Omental fat pad (tissue), 4 donors: ENCODE measurements around the gene SPDL1. TPM values are rescaled to one million over a fixed set of nuclear protein-coding genes. Genes with fewer than 3 reads are reported as not detected.

ENCODE experiments used
- ATAC-seq: fragments of 150-250 bp; one replicate; pipeline ENCODE4 v1.9.1; 2016; ENCODE audit warnings: mild to moderate bottlenecking, moderate library complexity; ENCODE audit not compliant: low FRiP score
- DNase-seq: peaks from one replicate; pipeline ENCODE4 v3.0.0-alpha.2; 2019; ENCODE audit warnings: low spot score
- total RNA-seq, 4 donors: library from RNA; depleted of rRNA; stranded (reverse); fragments of >200 nt; gene quantifications; one replicate each; pipeline ENCODE4 v1.1.0, GENCODE V29; 2016
- TF ChIP-seq, protein P1 (sequence below), 3 donors: fragments of 450-650 bp; IDR thresholded peaks; one replicate each; pipeline ENCODE4 v1.5.1; 2016 to 2017; ENCODE audit warnings: antibody characterized with exemption in 3 of 3, mild to moderate bottlenecking in 3 of 3, moderate library complexity in 2 of 3

The SPDL1 gene
- total RNA-seq, 4 donors from 2014 or later: 5.8 to 16.1 (median 6.3) TPM

- TF ChIP-seq, protein P1, sequence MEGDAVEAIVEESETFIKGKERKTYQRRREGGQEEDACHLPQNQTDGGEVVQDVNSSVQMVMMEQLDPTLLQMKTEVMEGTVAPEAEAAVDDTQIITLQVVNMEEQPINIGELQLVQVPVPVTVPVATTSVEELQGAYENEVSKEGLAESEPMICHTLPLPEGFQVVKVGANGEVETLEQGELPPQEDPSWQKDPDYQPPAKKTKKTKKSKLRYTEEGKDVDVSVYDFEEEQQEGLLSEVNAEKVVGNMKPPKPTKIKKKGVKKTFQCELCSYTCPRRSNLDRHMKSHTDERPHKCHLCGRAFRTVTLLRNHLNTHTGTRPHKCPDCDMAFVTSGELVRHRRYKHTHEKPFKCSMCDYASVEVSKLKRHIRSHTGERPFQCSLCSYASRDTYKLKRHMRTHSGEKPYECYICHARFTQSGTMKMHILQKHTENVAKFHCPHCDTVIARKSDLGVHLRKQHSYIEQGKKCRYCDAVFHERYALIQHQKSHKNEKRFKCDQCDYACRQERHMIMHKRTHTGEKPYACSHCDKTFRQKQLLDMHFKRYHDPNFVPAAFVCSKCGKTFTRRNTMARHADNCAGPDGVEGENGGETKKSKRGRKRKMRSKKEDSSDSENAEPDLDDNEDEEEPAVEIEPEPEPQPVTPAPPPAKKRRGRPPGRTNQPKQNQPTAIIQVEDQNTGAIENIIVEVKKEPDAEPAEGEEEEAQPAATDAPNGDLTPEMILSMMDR (IDR thresholded peaks at IDR 0.05): no peak
- no peak for DNase-seq
- no peak for ATAC-seq
Observed at GRCh38 chr5:169583101-169583423, 511 bp upstream of the SPDL1 start.

DNA sequence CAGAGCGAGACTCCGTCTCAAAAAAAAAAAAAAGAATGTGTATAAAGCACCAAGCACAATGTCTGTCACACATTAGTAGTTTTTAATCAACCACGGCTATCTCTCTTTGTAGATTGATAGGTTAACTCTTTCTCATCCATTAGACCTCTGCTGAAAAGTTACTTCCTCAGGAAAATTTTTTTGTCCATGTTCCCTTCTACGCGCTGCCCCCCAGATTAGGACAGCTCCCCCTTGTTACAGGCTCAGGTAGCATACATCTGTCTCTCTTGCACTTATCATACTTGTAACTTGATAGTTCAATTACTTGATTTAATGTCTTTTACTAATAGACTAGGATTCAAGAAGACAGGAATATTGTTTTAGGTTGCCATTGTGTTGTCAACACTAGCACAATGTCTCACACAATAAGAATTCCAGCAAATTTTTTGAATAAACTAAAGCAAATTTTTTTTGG, 1.5 kb downstream of the SPDL1 start:
- DNase-seq (no peak), ATAC-seq (no peak)
- TF ChIP-seq, protein P1 (IDR thresholded peaks at IDR 0.05): no peak

GRCh38 chr5:169590602-169591001, 7.0 kb downstream of the SPDL1 start:
- no peak for ATAC-seq
- TF ChIP-seq, protein P1 (IDR thresholded peaks at IDR 0.05): no peak

DNA sequence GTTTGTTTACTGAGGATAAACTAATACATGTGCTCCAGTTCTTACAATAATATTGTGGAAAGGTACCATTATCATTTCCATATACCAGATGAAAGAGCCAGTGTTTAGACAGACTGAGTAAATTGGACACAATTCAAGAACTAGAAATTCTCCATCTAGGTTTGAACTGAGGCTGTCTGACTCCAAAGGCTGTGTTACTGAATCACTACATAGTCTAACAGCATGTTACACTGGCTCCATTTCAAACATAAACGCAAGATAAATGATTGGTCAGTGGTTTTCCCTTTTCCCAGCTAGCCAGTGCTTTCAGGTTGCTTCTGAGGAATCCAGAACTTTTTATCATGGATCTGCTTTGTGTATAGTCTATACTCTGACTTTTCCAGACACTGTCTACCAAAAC, 8.1 kb downstream of the SPDL1 start:
- DNase-seq: no peak
- TF ChIP-seq, protein P1 (IDR thresholded peaks at IDR 0.05): no peak
- no peak for ATAC-seq

More at GRCh38 chr5:169590602-169591001, 7.0 kb downstream of the SPDL1 start:
- no peak for DNase-seq

GRCh38 chr5:169592937-169593650, 9.5 kb downstream of the SPDL1 start:
- DNase-seq: no peak
- ATAC-seq: no peak
- TF ChIP-seq, protein P1 (IDR thresholded peaks at IDR 0.05): no peak

GRCh38 chr5:169595172-169595820, 11.7 kb downstream of the SPDL1 start:
- TF ChIP-seq, protein P1 (IDR thresholded peaks at IDR 0.05): no peak
- ATAC-seq: no peak
- DNase-seq: no peak

- TF ChIP-seq, protein P1 (IDR thresholded peaks at IDR 0.05): no peak
- ATAC-seq (no peak), DNase-seq (no peak)
Observed at GRCh38 chr5:169599451-169599850, 15.9 kb downstream of the SPDL1 start.
